HTERT RPE-1 (cell line): ENCODE data around the gene NOL7.

Experiments
- in situ Hi-C: fragments of 300-500 bp; cut with MboI; formaldehyde crosslinking; loops from 4 replicates; pipeline ENCODE4 v1.14.3; 2020; ENCODE audit warnings: low sequenced_read_pairs

NOL7 gene

GRCh38 chr6:13649393-13649792 lies 34.3 kb downstream of the NOL7 start:
- in situ Hi-C loops, result no loop called here

GRCh38 chr6:13653296-13653695 lies 38.2 kb downstream of the NOL7 start:
- in situ Hi-C loops, result no loop called here

GRCh38 chr6:13654496-13654895 lies 39.4 kb downstream of the NOL7 start:
- in situ Hi-C loops, result no loop called here

GRCh38 chr6:13655700-13656099 lies 40.6 kb downstream of the NOL7 start:
- in situ Hi-C loops, result no loop called here

GRCh38 chr6:13660273-13660672 lies 45.1 kb downstream of the NOL7 start:
- in situ Hi-C loops, result no loop called here

DNA sequence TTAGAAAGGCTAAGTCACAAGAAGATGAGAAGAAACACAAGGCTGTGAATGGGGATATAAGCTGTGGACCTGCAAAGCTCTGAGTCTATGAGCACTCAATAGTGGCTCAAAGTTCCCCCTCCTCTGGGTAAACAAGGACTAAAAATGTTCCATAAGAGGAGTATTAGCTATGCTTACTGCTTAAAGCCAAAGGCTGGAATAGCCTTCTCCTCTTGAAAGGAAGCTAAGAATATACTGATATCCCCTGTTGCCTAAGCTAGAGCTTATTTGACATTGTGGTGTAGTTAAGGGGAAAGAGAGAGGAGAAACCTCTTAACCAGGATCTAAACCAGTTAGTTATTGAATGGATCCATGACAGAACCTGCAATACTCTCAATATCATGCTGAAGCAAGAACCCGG lies 45.8 kb downstream of the NOL7 start:
- in situ Hi-C loops, result no loop called here

DNA sequence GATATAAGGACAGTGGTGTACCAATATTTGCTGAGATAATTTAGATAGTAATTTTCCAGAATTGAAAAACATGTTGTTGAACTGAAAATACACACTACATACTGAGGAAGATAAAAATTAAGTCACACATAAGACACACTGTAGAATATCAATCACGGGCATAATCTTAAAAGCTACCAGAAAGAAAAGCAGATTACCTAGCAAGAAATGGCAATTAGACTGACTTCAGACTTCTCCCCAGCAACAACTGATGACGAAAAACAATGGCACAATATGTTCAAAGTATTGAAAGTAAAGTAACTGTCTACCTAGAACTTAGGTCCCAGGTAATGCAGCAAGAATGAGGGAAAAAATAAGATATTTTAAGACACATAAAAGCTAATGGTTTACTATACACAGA lies 46.5 kb downstream of the NOL7 start:
- in situ Hi-C loops, result no loop called here

- in situ Hi-C loops, result no loop called here
Observed at GRCh38 chr6:13662651-13663334, 47.7 kb downstream of the NOL7 start.

DNA sequence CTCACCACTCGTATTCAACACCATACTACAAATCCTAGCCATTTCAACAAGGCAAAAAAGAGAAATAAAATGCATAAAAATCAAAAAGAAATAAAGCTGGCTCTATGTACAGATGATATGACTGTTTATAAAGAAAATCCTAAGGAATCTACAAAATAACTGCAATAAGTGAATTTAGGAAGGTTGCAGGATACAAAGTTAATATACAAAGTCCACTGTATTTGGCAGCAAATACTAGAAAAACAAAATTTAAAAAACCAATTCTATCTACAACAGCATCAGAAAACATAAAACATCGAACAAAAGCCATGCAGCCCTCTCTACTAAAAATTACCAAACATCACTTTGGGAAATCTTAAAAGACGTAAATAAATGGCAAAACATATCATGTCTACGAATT lies 48.9 kb downstream of the NOL7 start:
- in situ Hi-C loops, result no loop called here

GRCh38 chr6:13664703-13665352 lies 49.7 kb downstream of the NOL7 start:
- in situ Hi-C loops, result no loop called here

GRCh38 chr6:13666194-13667105 lies 51.3 kb downstream of the NOL7 start:
- in situ Hi-C loops, result no loop called here

DNA sequence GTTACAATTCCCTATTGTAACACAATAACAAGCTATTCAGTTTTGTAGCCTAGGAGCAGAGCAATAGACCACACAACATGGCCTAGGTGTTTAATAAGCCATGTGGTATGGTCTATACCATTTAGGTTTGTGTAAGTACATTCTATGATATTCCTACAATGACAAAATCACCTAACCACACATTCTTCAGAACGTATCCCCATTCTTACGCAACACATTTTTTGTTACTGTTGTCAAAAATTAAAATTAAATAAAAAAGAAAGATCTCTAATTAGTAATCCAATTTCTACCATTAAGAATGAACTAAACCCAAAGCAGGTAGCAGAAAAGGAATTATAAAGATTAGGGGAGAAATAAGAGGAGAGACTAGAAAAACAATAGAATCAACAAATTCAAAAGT lies 52.5 kb downstream of the NOL7 start:
- in situ Hi-C loops, result no loop called here

DNA sequence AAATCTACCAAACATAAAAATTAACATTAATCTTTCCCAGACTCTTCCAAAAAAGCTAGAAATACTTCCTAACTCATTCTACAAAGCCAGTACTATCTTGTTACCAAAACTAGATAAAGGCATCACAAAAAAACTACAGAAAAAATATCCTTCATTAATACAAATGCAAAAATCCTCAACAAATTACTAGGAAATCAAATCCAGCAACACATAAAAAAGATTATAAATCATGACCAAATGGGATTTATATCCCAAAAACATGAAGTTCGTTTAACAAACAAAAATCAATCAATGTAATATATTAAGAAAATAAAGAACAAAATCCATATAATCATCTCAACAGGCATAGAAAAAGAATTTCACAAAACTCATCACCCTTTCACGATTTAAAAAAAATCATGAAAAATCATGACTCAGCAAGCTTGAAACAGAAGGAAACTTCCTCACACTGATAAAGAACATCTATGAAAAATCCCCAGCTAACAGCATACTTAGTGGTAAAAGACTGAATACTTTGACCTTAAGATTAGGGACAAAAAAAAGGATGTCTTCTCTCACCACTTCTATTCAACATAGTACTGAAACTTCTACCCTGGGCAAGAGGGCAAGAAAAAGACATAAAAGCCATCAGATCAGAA lies 53.3 kb downstream of the NOL7 start:
- in situ Hi-C loops, result no loop called here

DNA sequence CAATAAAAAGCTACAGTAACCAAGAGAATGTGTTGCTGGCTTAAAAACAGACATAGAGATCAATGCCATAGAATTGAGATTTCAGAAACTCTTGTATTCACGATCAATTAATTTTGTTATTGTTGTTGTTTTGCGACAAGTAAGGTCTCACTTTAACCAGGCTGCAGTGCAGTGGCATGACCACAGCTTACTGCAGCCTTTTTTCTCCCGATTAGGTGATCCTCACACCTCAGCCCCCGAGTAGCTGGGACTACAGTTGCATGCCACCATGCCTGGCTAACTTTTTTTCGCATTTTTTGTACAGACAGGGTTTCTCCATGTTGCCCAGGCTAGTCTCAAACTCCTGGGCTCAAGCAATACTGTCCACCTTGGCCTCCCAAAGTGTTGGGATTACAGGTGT lies 54.3 kb downstream of the NOL7 start:
- in situ Hi-C loops, result no loop called here
